ENCODE data around the gene ARID4A. TPM values are rescaled to one million over a fixed set of nuclear protein-coding genes. Genes with fewer than 3 reads are reported as not detected.
"Not testable (repeated sequence)": the region's sequence is repeated elsewhere in the genome, so short reads cannot be mapped to it uniquely, and the experiment has no call there.

The ARID4A gene
- total RNA-seq, 4 donors from 2014 or later = 8.2 to 37.5 (median 21.0) TPM

GRCh38 chr14:58398895-58399294 is 100.5 kb downstream of the ARID4A start:
- Histone ChIP-seq H3K4me3 (no peak overlapping the region), H3K27me3 (no peaks in the 10 kb centered on the region), H3K36me3 (no peaks in the 10 kb centered on the region), H3K4me1 (no peaks in the 10 kb centered on the region), H3K9me3 (no peaks in the 10 kb centered on the region), H3K27ac (no peak overlapping the region)
- TF ChIP-seq POLR2A (IDR thresholded peaks at IDR 0.05) = no peak
- intact Hi-C loops (cut with DNase I; ENCODE audit: low total_unique reads) = no loop called here
- no peak for DNase-seq

GRCh38 chr14:58401587-58401986 is 103.2 kb downstream of the ARID4A start:
- no peaks in the 10 kb centered on the region for H3K9me3 ChIP-seq
- no peaks in the 10 kb centered on the region for H3K27me3 ChIP-seq
- DNase-seq = no peak
- intact Hi-C loops (cut with DNase I; ENCODE audit: low total_unique reads) = no loop called here
- H3K36me3 ChIP-seq = no peaks in the 10 kb centered on the region
- H3K4me1 ChIP-seq = no peaks in the 10 kb centered on the region
- no peak for TF ChIP-seq POLR2A (IDR thresholded peaks at IDR 0.05)
- no peak for TF ChIP-seq CTCF (IDR thresholded peaks at IDR 0.05)
- no peak overlapping the region for H3K27ac ChIP-seq
- no peak overlapping the region for H3K4me3 ChIP-seq

- Histone ChIP-seq H3K36me3 (no peaks in the 10 kb centered on the region), H3K27me3 (no peaks in the 10 kb centered on the region), H3K4me3 (no peak overlapping the region), H3K27ac (no peak overlapping the region), H3K4me1 (no peaks in the 10 kb centered on the region), H3K9me3 (no peaks in the 10 kb centered on the region)
- DNase-seq = no peak
- TF ChIP-seq CTCF (IDR thresholded peaks at IDR 0.05) = no peak
- TF ChIP-seq POLR2A (IDR thresholded peaks at IDR 0.05) = no peak
- intact Hi-C loops (cut with DNase I; ENCODE audit: low total_unique reads) = no loop called here
These were observed 110.4 kb downstream of the ARID4A start for GRCh38 chr14:58408681-58409215.

- H3K36me3 ChIP-seq = no peaks in the 10 kb centered on the region
- H3K27me3 ChIP-seq = no peaks in the 10 kb centered on the region
- intact Hi-C loops (cut with DNase I; ENCODE audit: low total_unique reads) = no loop called here
- no peak overlapping the region for H3K27ac ChIP-seq
- H3K9me3 ChIP-seq = no peaks in the 10 kb centered on the region
- TF ChIP-seq POLR2A (IDR thresholded peaks at IDR 0.05) (no peak), CTCF (IDR thresholded peaks at IDR 0.05) (no peak)
- DNase-seq = no peak
- no peaks in the 10 kb centered on the region for H3K4me1 ChIP-seq
- H3K4me3 ChIP-seq = no peak overlapping the region
These were observed 116.5 kb downstream of the ARID4A start for GRCh38 chr14:58414845-58415244.

GRCh38 chr14:58415636-58416547 is 117.5 kb downstream of the ARID4A start:
- intact Hi-C loops (cut with DNase I; ENCODE audit: low total_unique reads) = no loop called here
- no peak for TF ChIP-seq CTCF (IDR thresholded peaks at IDR 0.05)
- TF ChIP-seq POLR2A (IDR thresholded peaks at IDR 0.05) = no peak

GRCh38 chr14:58416934-58417333 is 118.6 kb downstream of the ARID4A start:
- intact Hi-C loops (cut with DNase I; ENCODE audit: low total_unique reads); H3K36me3 ChIP-seq: not testable (repeated sequence)

More at GRCh38 chr14:58415636-58416547, 117.5 kb downstream of the ARID4A start:
- Histone ChIP-seq H3K4me1 (no peaks in the 10 kb centered on the region), H3K27ac (no peak overlapping the region), H3K27me3 (no peaks in the 10 kb centered on the region), H3K36me3 (no peaks in the 10 kb centered on the region), H3K9me3 (no peaks in the 10 kb centered on the region), H3K4me3 (no peak overlapping the region)
- DNase-seq = no peak

More at GRCh38 chr14:58416934-58417333, 118.6 kb downstream of the ARID4A start:
- H3K9me3 ChIP-seq, H3K27me3 ChIP-seq, H3K4me3 ChIP-seq, H3K4me1 ChIP-seq, DNase-seq, H3K27ac ChIP-seq: not testable (repeated sequence)
